ENCODE measurements around the gene TWNK.
"Not testable (repeated sequence)": the region's sequence is repeated elsewhere in the genome, so short reads cannot be mapped to it uniquely, and the experiment has no call there.

Gene TWNK

GRCh38 chr10:101030496-101031127 is 43.3 kb downstream of the TWNK start:
- no peak for DNase-seq (ENCODE audit: low read depth in 2 of 2)

GRCh38 chr10:101031128-101031795 is 43.9 kb downstream of the TWNK start, which contains the start of the genes PDZD7 and SFXN3:
Gene PDZD7, minus strand, starts transcription at chr10:101031129. Its CDS starts 910 bp downstream, at chr10:101030219.
Gene SFXN3, plus strand, starts transcription at chr10:101031234. Its CDS starts 3,461 bp downstream, at chr10:101034695.
- DNase-seq (ENCODE audit: low read depth in 2 of 2) = peak; percentile 93 to 94

- DNase-seq (ENCODE audit: low read depth in 2 of 2) = peak; percentile 58 to 59
These were observed 44.7 kb downstream of the TWNK start for GRCh38 chr10:101031796-101032636.

GRCh38 chr10:101032637-101033224 is 45.4 kb downstream of the TWNK start:
- DNase-seq (ENCODE audit: low read depth in 2 of 2) = peak; percentile 27 to 43

- no peak for DNase-seq (ENCODE audit: low read depth in 2 of 2)
These were observed 45.9 kb downstream of the TWNK start for GRCh38 chr10:101033276-101033675.

GRCh38 chr10:101034404-101034803 is 47.1 kb downstream of the TWNK start:
- DNase-seq (ENCODE audit: low read depth in 2 of 2) = not testable (repeated sequence)

GRCh38 chr10:101035314-101035713 is 48.0 kb downstream of the TWNK start:
- no peak for DNase-seq (ENCODE audit: low read depth in 2 of 2)

- no peak for DNase-seq (ENCODE audit: low read depth in 2 of 2)
These were observed 48.8 kb downstream of the TWNK start for GRCh38 chr10:101035916-101036702.

GRCh38 chr10:101036726-101037125 is 49.4 kb downstream of the TWNK start:
- DNase-seq (ENCODE audit: low read depth in 2 of 2) = no peak

- DNase-seq (ENCODE audit: low read depth in 2 of 2) = no peak
These were observed 51.1 kb downstream of the TWNK start for GRCh38 chr10:101038484-101038883.

GRCh38 chr10:101040061-101040460 is 52.7 kb downstream of the TWNK start:
- no peak for DNase-seq (ENCODE audit: low read depth in 2 of 2)

GRCh38 chr10:101040851-101041250 is 53.5 kb downstream of the TWNK start:
- no peak for DNase-seq (ENCODE audit: low read depth in 2 of 2)

GRCh38 chr10:101041252-101041761 is 54.0 kb downstream of the TWNK start:
- DNase-seq (ENCODE audit: low read depth in 2 of 2) = peak; percentile 45 to 57

- DNase-seq (ENCODE audit: low read depth in 2 of 2) = no peak
These were observed 54.8 kb downstream of the TWNK start for GRCh38 chr10:101042118-101042517.

- DNase-seq (ENCODE audit: low read depth in 2 of 2) = peak; percentile 68 to 75
These were observed 55.5 kb downstream of the TWNK start for GRCh38 chr10:101042667-101043362.

GRCh38 chr10:101043363-101043707 is 56.0 kb downstream of the TWNK start:
- no peak for DNase-seq (ENCODE audit: low read depth in 2 of 2)

Data from stimulated activated CD8-positive, alpha-beta memory T cell treated with anti-CD3 and anti-CD28 coated beads, Interleukin-7, amount 100 ng/mL, for 1 hour (primary cell).